ENCODE measurements around the gene FHL2. TPM values are rescaled to one million over a fixed set of nuclear protein-coding genes. Genes with fewer than 3 reads are reported as not detected.

The FHL2 gene
- total and polyA plus RNA-seq, 9 donors, result 300 to 1,049 (median 495) TPM

DNA sequence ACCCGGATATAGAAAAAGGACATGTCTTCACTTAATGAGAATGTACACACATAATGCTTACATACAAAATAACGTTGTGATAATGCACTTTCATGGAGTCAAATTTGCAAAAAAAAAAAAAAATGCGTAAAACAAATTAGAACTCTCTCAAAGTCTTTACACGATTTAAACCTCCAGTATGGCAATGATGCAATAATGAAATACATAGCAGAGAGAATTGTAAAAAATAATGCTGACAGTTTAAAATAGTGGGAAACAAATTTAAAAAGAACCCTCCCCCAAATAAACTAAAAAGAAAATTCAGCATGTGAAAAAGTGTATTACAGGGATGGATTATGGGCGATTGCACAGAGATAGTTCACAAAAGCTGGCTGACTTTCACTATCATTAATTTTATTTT lies 46.6 kb upstream of the FHL2 start:
- peaks cover 4% of the 10 kb centered on the region for H3K4me1 ChIP-seq (ENCODE audit: insufficient read depth)
- DNase-seq, result no peak
- H3K27me3 ChIP-seq, result no peaks in the 10 kb centered on the region
- 68 to 84% (median 81%) methylated on average over 5 of the region's 5 CpGs for WGBS, 3 donors
- intact Hi-C loops (cut with DNase I), result no loop called here
- TF ChIP-seq POLR2A (IDR thresholded peaks at IDR 0.05) (no peak), EP300 (IDR thresholded peaks at IDR 0.05) (no peak)
- TF ChIP-seq, protein P1, sequence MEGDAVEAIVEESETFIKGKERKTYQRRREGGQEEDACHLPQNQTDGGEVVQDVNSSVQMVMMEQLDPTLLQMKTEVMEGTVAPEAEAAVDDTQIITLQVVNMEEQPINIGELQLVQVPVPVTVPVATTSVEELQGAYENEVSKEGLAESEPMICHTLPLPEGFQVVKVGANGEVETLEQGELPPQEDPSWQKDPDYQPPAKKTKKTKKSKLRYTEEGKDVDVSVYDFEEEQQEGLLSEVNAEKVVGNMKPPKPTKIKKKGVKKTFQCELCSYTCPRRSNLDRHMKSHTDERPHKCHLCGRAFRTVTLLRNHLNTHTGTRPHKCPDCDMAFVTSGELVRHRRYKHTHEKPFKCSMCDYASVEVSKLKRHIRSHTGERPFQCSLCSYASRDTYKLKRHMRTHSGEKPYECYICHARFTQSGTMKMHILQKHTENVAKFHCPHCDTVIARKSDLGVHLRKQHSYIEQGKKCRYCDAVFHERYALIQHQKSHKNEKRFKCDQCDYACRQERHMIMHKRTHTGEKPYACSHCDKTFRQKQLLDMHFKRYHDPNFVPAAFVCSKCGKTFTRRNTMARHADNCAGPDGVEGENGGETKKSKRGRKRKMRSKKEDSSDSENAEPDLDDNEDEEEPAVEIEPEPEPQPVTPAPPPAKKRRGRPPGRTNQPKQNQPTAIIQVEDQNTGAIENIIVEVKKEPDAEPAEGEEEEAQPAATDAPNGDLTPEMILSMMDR (IDR thresholded peaks at IDR 0.05), result no peak
- H3K36me3 ChIP-seq, result no peaks in the 10 kb centered on the region
- no peak overlapping the region for H3K27ac ChIP-seq
- H3K4me3 ChIP-seq, result no peak overlapping the region
- no peaks in the 10 kb centered on the region for H3K9me3 ChIP-seq

DNA sequence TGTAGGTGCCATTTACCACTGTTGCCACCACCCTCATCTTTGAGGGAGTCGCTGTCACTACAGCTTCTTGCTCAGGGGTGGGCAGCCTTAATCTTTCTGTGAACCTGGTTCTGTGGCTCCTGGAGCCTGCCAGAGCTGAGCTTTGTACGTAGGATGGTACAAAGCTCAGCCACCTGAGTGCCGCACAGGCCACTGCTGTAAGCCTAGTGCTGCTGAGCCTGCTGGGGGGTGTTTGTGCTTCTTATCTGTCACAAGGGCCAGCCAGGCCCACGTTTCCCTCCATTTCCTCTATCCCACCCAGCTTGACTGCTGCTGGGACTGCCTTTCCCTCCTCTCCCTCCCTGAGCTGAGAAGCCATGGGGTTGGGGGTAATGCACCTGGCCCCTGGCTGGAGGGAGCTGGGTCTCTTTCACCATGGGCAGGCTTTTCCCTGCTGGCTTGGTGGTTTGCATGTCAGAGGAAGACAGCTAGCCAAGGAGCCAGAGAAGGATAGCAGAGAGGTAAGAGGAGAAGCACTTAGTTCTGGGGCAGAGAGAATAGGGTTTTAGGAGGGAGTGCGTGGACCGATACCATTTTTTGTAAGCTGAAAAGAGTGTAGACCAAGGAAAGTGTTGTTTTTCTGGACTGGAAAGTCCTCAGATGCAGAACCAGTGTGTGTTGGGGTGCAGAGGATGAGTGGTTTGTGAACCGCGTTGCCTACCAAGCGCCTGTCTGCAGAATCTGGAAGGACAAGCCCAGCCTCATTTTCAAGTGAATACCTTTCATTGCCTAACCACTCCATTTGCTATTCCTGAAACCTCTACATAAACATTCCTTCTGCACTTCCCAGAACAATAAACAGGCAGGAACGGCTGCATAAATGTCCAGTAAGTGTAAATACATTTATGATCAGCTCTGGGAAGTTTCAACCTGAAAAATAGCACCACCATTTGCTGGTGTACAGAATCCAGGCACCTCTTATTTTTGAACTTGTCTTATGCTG lies 45.1 kb upstream of the FHL2 start:
- no peak overlapping the region for H3K27ac ChIP-seq

DNA sequence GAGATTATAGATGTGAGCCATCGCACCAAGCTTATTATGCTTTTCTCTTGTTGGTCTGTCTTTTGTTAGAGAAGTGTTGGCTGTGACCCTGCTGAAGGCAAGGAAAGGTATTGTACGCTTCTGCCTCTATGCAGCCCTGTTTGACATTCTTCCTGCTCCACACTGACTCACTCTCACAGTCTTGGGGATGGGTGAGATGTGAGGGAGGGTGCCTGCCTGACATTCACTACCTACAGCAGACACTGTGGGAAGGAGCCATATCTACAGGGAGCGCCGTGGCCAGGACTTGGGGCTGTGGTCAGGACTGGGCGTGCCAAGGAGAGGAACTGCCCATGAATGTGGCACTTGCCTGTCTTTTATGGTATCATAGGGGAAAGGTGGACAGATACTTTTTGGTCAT lies 43.9 kb upstream of the FHL2 start:
- no peak for DNase-seq
- Histone ChIP-seq H3K27me3 (no peaks in the 10 kb centered on the region), H3K36me3 (no peaks in the 10 kb centered on the region), H3K9me3 (no peaks in the 10 kb centered on the region), H3K4me1 (ENCODE audit: insufficient read depth) (peaks cover 14% of the 10 kb centered on the region), H3K27ac (no peak overlapping the region), H3K4me3 (no peak overlapping the region)
- TF ChIP-seq POLR2A (IDR thresholded peaks at IDR 0.05), result no peak
- TF ChIP-seq, protein P1 (IDR thresholded peaks at IDR 0.05), result no peak
- no peak for TF ChIP-seq EP300 (IDR thresholded peaks at IDR 0.05)
- 94 to 99% (median 98%) methylated on average over 5 of the region's 5 CpGs for WGBS, 3 donors
- intact Hi-C loops (cut with DNase I), result no loop called here

More for the DNA sequence above, 45.1 kb upstream of the FHL2 start:
- Histone ChIP-seq H3K9me3 (no peaks in the 10 kb centered on the region), H3K4me1 (ENCODE audit: insufficient read depth) (peaks cover 9% of the 10 kb centered on the region), H3K27me3 (no peaks in the 10 kb centered on the region), H3K4me3 (no peak overlapping the region), H3K36me3 (no peaks in the 10 kb centered on the region)
- DNase-seq, result no peak
- 80 to 87% (median 86%) methylated on average over 10 of the region's 10 CpGs for WGBS, 3 donors
- intact Hi-C loops (cut with DNase I), result no loop called here
- TF ChIP-seq POLR2A (IDR thresholded peaks at IDR 0.05) (no peak), EP300 (IDR thresholded peaks at IDR 0.05) (no peak)
- TF ChIP-seq, protein P1 (IDR thresholded peaks at IDR 0.05), result no peak

DNA sequence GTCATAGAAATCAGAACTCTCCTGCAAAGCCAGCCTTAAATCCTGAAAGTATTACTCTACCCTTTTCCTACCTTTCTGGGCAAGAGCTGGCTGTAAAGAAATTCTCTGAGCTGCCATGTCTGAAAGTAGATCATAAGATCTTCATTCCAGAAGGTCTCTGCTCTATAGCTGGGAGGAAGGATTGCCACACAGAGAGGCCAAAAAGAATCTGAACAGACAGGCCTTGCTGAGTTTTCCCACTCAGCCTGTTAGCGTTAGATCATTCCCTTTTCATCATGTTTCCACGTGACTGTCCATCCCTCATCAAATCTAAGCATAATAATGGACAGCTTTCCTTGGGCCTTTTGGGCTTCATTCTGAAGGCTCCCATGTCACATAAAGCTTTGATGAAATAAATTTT lies 43.2 kb upstream of the FHL2 start:
- Histone ChIP-seq H3K27me3 (no peaks in the 10 kb centered on the region), H3K27ac (no peak overlapping the region), H3K4me1 (ENCODE audit: insufficient read depth) (peaks cover 14% of the 10 kb centered on the region), H3K9me3 (no peaks in the 10 kb centered on the region), H3K4me3 (no peak overlapping the region), H3K36me3 (no peaks in the 10 kb centered on the region)
- 93 to 98% (median 96%) methylated on average over 2 of the region's 2 CpGs for WGBS, 3 donors
- intact Hi-C loops (cut with DNase I), result no loop called here
- TF ChIP-seq EP300 (IDR thresholded peaks at IDR 0.05) (no peak), POLR2A (IDR thresholded peaks at IDR 0.05) (no peak)
- TF ChIP-seq, protein P1 (IDR thresholded peaks at IDR 0.05), result no peak
- no peak for DNase-seq
